Renal cortex interstitium (tissue), 15 donors: ENCODE results near the gene SLC9A8. TPM values are rescaled to one million over a fixed set of nuclear protein-coding genes. Genes with fewer than 3 reads are reported as not detected.
"Not testable (repeated sequence)": the region's sequence is repeated elsewhere in the genome, so short reads cannot be mapped to it uniquely, and the experiment has no call there.

Experiments used
- DNase-seq, 11 donors: peaks; one replicate each; pipeline ENCODE4 v3.0.0-alpha.2; 2013; ENCODE audit warnings: low read depth in 9 of 11, low spot score in 4 of 11; ENCODE audit errors: extremely low read depth in 1 of 11
- long read RNA-seq, 16 experiments: transcript quantifications; one replicate each; lab custom pipeline, GENCODE V29; 2026
- polyA plus RNA-seq, 3 donors: library from polyadenylated mRNA; unstranded; fragments of 120-200 nt; gene quantifications; one replicate each; pipeline ENCODE4 v1.2.1, GENCODE V29; 2013; ENCODE audit not compliant: insufficient read length in 3 of 3

SLC9A8 gene
- polyA plus RNA-seq = 10 to 100 TPM in 1 of 3 donors, 1 to 10 TPM in 2; 8.3 to 12.5 (median 9.4) TPM
- long read RNA-seq, donor 1, full-length matches to known transcripts = 1 of 1 reads
- long read RNA-seq, donor 1, partial matches to known transcripts = 0 of 1 reads
- long read RNA-seq, donor 1, other reads (novel, unspliced or antisense) = 0 of 1 reads
- long read RNA-seq, donor 2, partial matches to known transcripts = 0 of 1 reads
- long read RNA-seq, donor 2, other reads (novel, unspliced or antisense) = 0 of 1 reads
- long read RNA-seq, donor 3, full-length matches to known transcripts = 2 of 2 reads
- long read RNA-seq, donor 3, partial matches to known transcripts = 0 of 2 reads
- long read RNA-seq, donor 3, other reads (novel, unspliced or antisense) = 0 of 2 reads
- long read RNA-seq, donor 4, full-length matches to known transcripts = 1 of 1 reads
- long read RNA-seq, donor 4, partial matches to known transcripts = 0 of 1 reads
- long read RNA-seq, donor 4, other reads (novel, unspliced or antisense) = 0 of 1 reads
- long read RNA-seq, donor 5, full-length matches to known transcripts = 1 of 1 reads
- long read RNA-seq, donor 5, partial matches to known transcripts = 0 of 1 reads
- long read RNA-seq, donor 5, other reads (novel, unspliced or antisense) = 0 of 1 reads
- long read RNA-seq, donor 6 = 0 reads
- long read RNA-seq, donor 7, full-length matches to known transcripts = 1 of 1 reads
- long read RNA-seq, donor 7, partial matches to known transcripts = 0 of 1 reads
- long read RNA-seq, donor 7, other reads (novel, unspliced or antisense) = 0 of 1 reads
- long read RNA-seq, donor 8, full-length matches to known transcripts = 1 of 1 reads
- long read RNA-seq, donor 8, partial matches to known transcripts = 0 of 1 reads
- long read RNA-seq, donor 8, other reads (novel, unspliced or antisense) = 0 of 1 reads
- long read RNA-seq, donor 9, full-length matches to known transcripts = 2 of 2 reads
- long read RNA-seq, donor 9, partial matches to known transcripts = 0 of 2 reads
- long read RNA-seq, donor 9, other reads (novel, unspliced or antisense) = 0 of 2 reads
- long read RNA-seq, donor 10, full-length matches to known transcripts = 2 of 2 reads
- long read RNA-seq, donor 10, partial matches to known transcripts = 0 of 2 reads
- long read RNA-seq, donor 10, other reads (novel, unspliced or antisense) = 0 of 2 reads
- long read RNA-seq, donor 11 = 0 reads
- long read RNA-seq, donor 12 = 0 reads
- long read RNA-seq, donor 13, full-length matches to known transcripts = 1 of 1 reads
- long read RNA-seq, donor 13, partial matches to known transcripts = 0 of 1 reads
- long read RNA-seq, donor 13, other reads (novel, unspliced or antisense) = 0 of 1 reads
- long read RNA-seq, donor 14 = 0 reads
- long read RNA-seq, donor 15, full-length matches to known transcripts = 1 of 1 reads
- long read RNA-seq, donor 15, partial matches to known transcripts = 0 of 1 reads
- long read RNA-seq, donor 15, other reads (novel, unspliced or antisense) = 0 of 1 reads
- long read RNA-seq, donor 16, full-length matches to known transcripts = 3 of 3 reads
- long read RNA-seq, donor 16, partial matches to known transcripts = 0 of 3 reads
- long read RNA-seq, donor 16, other reads (novel, unspliced or antisense) = 0 of 3 reads

GRCh38 chr20:49812507-49813304 lies at the start of gene SLC9A8:
Gene SLC9A8, plus strand, starts transcription at chr20:49812828. Its CDS starts 95 bp downstream, at chr20:49812923.
- DNase-seq = peak; percentile 77 to 91 (median 87)

GRCh38 chr20:49762940-49763766 lies 49.5 kb upstream of the SLC9A8 start:
- no peak for DNase-seq

- no peak for DNase-seq
Measured at GRCh38 chr20:49765413-49765736, 47.3 kb upstream of the SLC9A8 start.

GRCh38 chr20:49765846-49766541 lies 46.6 kb upstream of the SLC9A8 start:
- no peak for DNase-seq

GRCh38 chr20:49766979-49767521 lies 45.6 kb upstream of the SLC9A8 start:
- no peak for DNase-seq

GRCh38 chr20:49768204-49769047 lies 44.2 kb upstream of the SLC9A8 start:
- DNase-seq = no peak

GRCh38 chr20:49769048-49769581 lies 43.5 kb upstream of the SLC9A8 start:
- no peak for DNase-seq

- DNase-seq = no peak
Measured at GRCh38 chr20:49770634-49771033, 42.0 kb upstream of the SLC9A8 start.

- not testable (repeated sequence) for DNase-seq
Measured at GRCh38 chr20:49774213-49774612, 38.4 kb upstream of the SLC9A8 start.

- peak in 3 of 11 donors; percentile 32 to 39 (median 36) for DNase-seq
Measured at GRCh38 chr20:49775229-49775693, 37.4 kb upstream of the SLC9A8 start.

- DNase-seq = no peak
Measured at GRCh38 chr20:49779972-49780371, 32.7 kb upstream of the SLC9A8 start.

- DNase-seq = no peak
Measured at GRCh38 chr20:49781676-49782075, 31.0 kb upstream of the SLC9A8 start.

GRCh38 chr20:49782439-49782838 lies 30.2 kb upstream of the SLC9A8 start:
- DNase-seq = not testable (repeated sequence)

GRCh38 chr20:49783021-49783995 lies 29.3 kb upstream of the SLC9A8 start:
- DNase-seq = not testable (repeated sequence)
